SK-N-SH treated with all-trans-retinoic acid at 6 μM for 48 hours (cell line): ENCODE results near the gene SASH1.
"Not testable (repeated sequence)": the region's sequence is repeated elsewhere in the genome, so short reads cannot be mapped to it uniquely, and the experiment has no call there.

ENCODE experiments used
- ATAC-seq: fragments of 200-7000 bp; cut with Tn5 transposase; 3 replicates; pipeline ENCODE4 v1.9.1; 2020; ENCODE audit warnings: mild to moderate bottlenecking, moderate library complexity
- ARNTL ChIP-seq: fragments of 450-650 bp; formaldehyde crosslinking; IDR thresholded peaks from 2 replicates; pipeline ENCODE4 v1.5.0; 2020; ENCODE audit warnings: low read depth, mild to moderate bottlenecking, moderate library complexity, borderline replicate concordance
- CSDC2 ChIP-seq: fragments of 250-450 bp; sonication (Bioruptor Pico); IDR thresholded peaks from 2 replicates; pipeline ENCODE4 v1.5.0; 2020; ENCODE audit warnings: mild to moderate bottlenecking, moderate library complexity
- ESRRG ChIP-seq: fragments of 250-450 bp; sonication (Bioruptor Pico); IDR thresholded peaks from 2 replicates; pipeline ENCODE4 v1.6.1; 2021; ENCODE audit warnings: mild to moderate bottlenecking
- OSR1 ChIP-seq: fragments of 250-450 bp; sonication (Bioruptor Pico); IDR thresholded peaks from 2 replicates; pipeline ENCODE4 v1.8.0; 2022; ENCODE audit warnings: moderate library complexity, mild to moderate bottlenecking, inconsistent platforms
- PPARA ChIP-seq: fragments of 250-450 bp; sonication (Bioruptor Pico); IDR thresholded peaks from 2 replicates; pipeline ENCODE4 v1.5.0; 2020; ENCODE audit warnings: mild to moderate bottlenecking, borderline replicate concordance
- RARB ChIP-seq: fragments of 250-450 bp; sonication (Bioruptor Pico); IDR thresholded peaks from 2 replicates; pipeline ENCODE4 v1.8.0; 2021; ENCODE audit warnings: mild to moderate bottlenecking, moderate library complexity
- SNAI2 ChIP-seq: fragments of 250-450 bp; sonication (Bioruptor Pico); IDR thresholded peaks from 2 replicates; pipeline ENCODE4 v1.5.0; 2020; ENCODE audit warnings: mild to moderate bottlenecking, moderate library complexity
- TCF4 ChIP-seq: fragments of 250-450 bp; sonication (Bioruptor Pico); IDR thresholded peaks from 2 replicates; pipeline ENCODE4 v1.8.0; 2021; ENCODE audit warnings: mild to moderate bottlenecking, moderate library complexity, borderline replicate concordance
- TOX ChIP-seq: fragments of 250-450 bp; sonication (Bioruptor Pico); IDR thresholded peaks from 2 replicates; pipeline ENCODE4 v1.8.0; 2021; ENCODE audit warnings: mild to moderate bottlenecking, moderate library complexity, borderline replicate concordance
- ZC3H10 ChIP-seq: fragments of 250-450 bp; sonication (Bioruptor Pico); IDR thresholded peaks from 2 replicates; pipeline ENCODE4 v1.5.1; 2021; ENCODE audit warnings: mild to moderate bottlenecking, moderate library complexity
- ZFP30 ChIP-seq: fragments of 450-650 bp; formaldehyde crosslinking; IDR thresholded peaks from 2 replicates; pipeline ENCODE4 v1.5.0; 2022; ENCODE audit warnings: mild to moderate bottlenecking, moderate library complexity
- ZNF565 ChIP-seq: fragments of 450-650 bp; formaldehyde crosslinking; conservative IDR thresholded peaks from 2 replicates; pipeline ENCODE4 v1.5.0; 2020; ENCODE audit warnings: low read depth, mild to moderate bottlenecking, moderate library complexity
- ZNF70 ChIP-seq: fragments of 450-650 bp; formaldehyde crosslinking; IDR thresholded peaks from 2 replicates; pipeline ENCODE4 v1.5.0; 2020; ENCODE audit warnings: mild to moderate bottlenecking, moderate library complexity
- ZNF8 ChIP-seq: fragments of 450-650 bp; formaldehyde crosslinking; IDR thresholded peaks from 2 replicates; pipeline ENCODE4 v1.5.0; 2020; ENCODE audit warnings: mild to moderate bottlenecking, moderate library complexity
- TF ChIP-seq, protein P1 (sequence below): fragments of 250-450 bp; sonication (Bioruptor Pico); IDR thresholded peaks from 2 replicates; pipeline ENCODE4 v1.5.1; 2020; ENCODE audit warnings: low read depth, mild to moderate bottlenecking, moderate library complexity
- TF ChIP-seq, protein P2 (sequence below): fragments of 250-450 bp; sonication (Bioruptor Pico); IDR thresholded peaks from 2 replicates; pipeline ENCODE4 v1.5.0; 2020; ENCODE audit warnings: mild to moderate bottlenecking, moderate library complexity
- TF ChIP-seq, protein P3 (sequence below): fragments of 250-450 bp; sonication (Bioruptor Pico); IDR thresholded peaks from 2 replicates; pipeline ENCODE4 v1.5.1; 2021; ENCODE audit warnings: mild to moderate bottlenecking, moderate library complexity
- TF ChIP-seq, protein P4 (sequence below): fragments of 250-450 bp; sonication (Bioruptor Pico); IDR thresholded peaks from 2 replicates; pipeline ENCODE4 v1.8.0; 2021; ENCODE audit warnings: low read depth, mild to moderate bottlenecking, moderate library complexity, borderline replicate concordance
- TF ChIP-seq, protein P5 (sequence below): fragments of 250-450 bp; sonication (Bioruptor Pico); IDR thresholded peaks from 2 replicates; pipeline ENCODE4 v1.8.0; 2020; ENCODE audit warnings: mild to moderate bottlenecking, moderate library complexity, borderline replicate concordance

Gene SASH1

DNA sequence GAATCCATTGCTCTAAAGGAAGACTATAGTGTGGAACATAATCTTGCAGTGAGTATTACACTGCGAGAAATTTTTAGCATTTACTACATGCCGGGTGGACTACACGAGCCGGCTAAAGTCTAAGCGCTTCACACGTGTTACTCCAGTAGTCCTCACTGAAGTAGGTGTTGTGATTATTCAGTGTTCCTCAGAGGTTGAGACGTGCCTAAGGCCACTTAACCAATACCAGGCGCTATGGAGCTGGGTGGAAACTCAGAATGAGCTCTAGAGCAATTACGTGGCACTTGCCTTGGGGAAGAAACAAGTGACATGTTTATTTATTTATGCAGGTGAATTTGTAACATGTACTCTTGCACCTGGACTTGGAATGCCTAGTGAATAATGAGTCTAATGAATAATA, 46.4 kb downstream of the SASH1 start:
- TF ChIP-seq, protein P1, sequence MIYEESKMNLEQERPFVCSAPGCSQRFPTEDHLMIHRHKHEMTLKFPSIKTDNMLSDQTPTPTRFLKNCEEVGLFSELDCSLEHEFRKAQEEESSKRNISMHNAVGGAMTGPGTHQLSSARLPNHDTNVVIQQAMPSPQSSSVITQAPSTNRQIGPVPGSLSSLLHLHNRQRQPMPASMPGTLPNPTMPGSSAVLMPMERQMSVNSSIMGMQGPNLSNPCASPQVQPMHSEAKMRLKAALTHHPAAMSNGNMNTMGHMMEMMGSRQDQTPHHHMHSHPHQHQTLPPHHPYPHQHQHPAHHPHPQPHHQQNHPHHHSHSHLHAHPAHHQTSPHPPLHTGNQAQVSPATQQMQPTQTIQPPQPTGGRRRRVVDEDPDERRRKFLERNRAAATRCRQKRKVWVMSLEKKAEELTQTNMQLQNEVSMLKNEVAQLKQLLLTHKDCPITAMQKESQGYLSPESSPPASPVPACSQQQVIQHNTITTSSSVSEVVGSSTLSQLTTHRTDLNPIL (CRISPR knock-in tag), result no peak
- TF ChIP-seq ZNF70 (CRISPR knock-in tag) (no peak), OSR1 (CRISPR knock-in tag) (no peak), ZC3H10 (CRISPR knock-in tag) (no peak), RARB (no peak)
- ATAC-seq, result no peak

DNA sequence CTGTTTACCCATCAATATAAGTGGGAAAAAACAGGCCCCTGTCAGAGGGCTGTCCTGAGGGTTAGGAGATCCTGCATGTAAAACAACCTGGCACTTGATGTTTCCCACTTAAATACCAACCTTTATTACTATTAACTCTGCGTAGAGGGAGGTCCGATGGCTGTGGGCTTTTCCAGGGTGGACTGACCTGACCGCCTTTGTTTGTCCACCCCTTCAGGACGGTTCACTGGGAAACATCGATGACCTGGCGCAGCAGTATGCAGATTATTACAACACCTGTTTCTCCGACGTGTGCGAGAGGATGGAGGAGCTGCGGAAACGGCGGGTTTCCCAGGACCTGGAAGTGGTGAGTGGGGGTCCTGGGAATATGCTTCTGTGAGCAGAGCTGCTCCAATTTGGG, 47.3 kb downstream of the SASH1 start:
- ATAC-seq, result no peak
- TF ChIP-seq, protein P2, sequence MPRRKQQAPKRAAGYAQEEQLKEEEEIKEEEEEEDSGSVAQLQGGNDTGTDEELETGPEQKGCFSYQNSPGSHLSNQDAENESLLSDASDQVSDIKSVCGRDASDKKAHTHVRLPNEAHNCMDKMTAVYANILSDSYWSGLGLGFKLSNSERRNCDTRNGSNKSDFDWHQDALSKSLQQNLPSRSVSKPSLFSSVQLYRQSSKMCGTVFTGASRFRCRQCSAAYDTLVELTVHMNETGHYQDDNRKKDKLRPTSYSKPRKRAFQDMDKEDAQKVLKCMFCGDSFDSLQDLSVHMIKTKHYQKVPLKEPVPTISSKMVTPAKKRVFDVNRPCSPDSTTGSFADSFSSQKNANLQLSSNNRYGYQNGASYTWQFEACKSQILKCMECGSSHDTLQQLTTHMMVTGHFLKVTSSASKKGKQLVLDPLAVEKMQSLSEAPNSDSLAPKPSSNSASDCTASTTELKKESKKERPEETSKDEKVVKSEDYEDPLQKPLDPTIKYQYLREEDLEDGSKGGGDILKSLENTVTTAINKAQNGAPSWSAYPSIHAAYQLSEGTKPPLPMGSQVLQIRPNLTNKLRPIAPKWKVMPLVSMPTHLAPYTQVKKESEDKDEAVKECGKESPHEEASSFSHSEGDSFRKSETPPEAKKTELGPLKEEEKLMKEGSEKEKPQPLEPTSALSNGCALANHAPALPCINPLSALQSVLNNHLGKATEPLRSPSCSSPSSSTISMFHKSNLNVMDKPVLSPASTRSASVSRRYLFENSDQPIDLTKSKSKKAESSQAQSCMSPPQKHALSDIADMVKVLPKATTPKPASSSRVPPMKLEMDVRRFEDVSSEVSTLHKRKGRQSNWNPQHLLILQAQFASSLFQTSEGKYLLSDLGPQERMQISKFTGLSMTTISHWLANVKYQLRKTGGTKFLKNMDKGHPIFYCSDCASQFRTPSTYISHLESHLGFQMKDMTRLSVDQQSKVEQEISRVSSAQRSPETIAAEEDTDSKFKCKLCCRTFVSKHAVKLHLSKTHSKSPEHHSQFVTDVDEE (CRISPR knock-in tag), result no peak
- no peak for TF ChIP-seq ZNF565 (CRISPR knock-in tag)
- TF ChIP-seq PPARA (CRISPR knock-in tag), result no peak
- TF ChIP-seq TOX (CRISPR knock-in tag), result no peak
- TF ChIP-seq ZNF8, result no peak
- TF ChIP-seq, protein P3, sequence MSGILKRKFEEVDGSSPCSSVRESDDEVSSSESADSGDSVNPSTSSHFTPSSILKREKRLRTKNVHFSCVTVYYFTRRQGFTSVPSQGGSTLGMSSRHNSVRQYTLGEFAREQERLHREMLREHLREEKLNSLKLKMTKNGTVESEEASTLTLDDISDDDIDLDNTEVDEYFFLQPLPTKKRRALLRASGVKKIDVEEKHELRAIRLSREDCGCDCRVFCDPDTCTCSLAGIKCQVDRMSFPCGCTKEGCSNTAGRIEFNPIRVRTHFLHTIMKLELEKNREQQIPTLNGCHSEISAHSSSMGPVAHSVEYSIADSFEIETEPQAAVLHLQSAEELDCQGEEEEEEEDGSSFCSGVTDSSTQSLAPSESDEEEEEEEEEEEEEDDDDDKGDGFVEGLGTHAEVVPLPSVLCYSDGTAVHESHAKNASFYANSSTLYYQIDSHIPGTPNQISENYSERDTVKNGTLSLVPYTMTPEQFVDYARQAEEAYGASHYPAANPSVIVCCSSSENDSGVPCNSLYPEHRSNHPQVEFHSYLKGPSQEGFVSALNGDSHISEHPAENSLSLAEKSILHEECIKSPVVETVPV (CRISPR knock-in tag), result no peak
- TF ChIP-seq, protein P4, sequence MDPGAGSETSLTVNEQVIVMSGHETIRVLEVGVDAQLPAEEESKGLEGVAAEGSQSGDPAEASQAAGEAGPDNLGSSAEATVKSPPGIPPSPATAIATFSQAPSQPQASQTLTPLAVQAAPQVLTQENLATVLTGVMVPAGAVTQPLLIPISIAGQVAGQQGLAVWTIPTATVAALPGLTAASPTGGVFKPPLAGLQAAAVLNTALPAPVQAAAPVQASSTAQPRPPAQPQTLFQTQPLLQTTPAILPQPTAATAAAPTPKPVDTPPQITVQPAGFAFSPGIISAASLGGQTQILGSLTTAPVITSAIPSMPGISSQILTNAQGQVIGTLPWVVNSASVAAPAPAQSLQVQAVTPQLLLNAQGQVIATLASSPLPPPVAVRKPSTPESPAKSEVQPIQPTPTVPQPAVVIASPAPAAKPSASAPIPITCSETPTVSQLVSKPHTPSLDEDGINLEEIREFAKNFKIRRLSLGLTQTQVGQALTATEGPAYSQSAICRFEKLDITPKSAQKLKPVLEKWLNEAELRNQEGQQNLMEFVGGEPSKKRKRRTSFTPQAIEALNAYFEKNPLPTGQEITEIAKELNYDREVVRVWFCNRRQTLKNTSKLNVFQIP (CRISPR knock-in tag), result no peak
- TF ChIP-seq ZC3H10 (CRISPR knock-in tag), result no peak
- no peak for TF ChIP-seq ESRRG (CRISPR knock-in tag)

DNA sequence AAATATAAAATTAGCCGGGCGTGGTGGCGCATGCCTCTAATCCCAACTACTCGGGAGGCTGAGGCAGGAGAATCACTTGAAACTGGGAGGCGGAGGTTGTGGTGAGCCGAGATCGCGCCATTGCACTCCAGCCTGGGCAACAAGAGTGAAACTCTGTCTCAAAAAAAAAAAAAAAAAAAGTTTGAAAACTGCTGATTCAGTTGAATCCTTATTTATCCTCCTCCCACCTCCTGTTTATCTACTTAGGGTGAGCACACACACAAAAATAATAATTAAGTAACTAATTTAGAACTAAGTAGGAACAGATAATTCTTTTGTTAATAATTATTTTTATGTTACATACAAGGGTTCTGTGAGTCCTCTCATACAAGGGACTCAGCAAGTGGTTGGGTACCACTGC, 49.5 kb downstream of the SASH1 start:
- not testable (repeated sequence) for ATAC-seq

DNA sequence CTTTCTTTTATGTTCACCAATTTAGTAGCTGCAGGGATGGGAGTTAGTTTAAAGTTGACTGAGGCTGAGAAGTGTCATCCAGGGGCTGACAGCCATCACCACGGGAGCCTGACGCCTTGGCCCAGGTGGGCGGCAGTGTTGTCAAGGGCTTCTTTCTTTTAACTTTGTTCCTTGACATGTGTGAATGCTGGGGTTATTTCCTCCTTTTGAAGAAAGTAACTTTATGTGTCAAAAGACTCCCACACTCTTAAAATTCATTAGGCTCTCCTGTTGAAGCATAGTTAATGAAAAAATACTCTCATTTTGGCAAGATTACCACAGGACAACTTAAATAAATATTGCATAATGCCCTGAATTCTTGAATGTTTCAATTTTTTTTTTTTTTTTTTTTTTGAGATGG, 50.0 kb downstream of the SASH1 start:
- no peak for ATAC-seq
- TF ChIP-seq SNAI2 (CRISPR knock-in tag) (no peak), TCF4 (CRISPR knock-in tag) (no peak), OSR1 (CRISPR knock-in tag) (no peak), ZNF70 (CRISPR knock-in tag) (no peak), TOX (CRISPR knock-in tag) (no peak), ZFP30 (CRISPR knock-in tag) (no peak), PPARA (CRISPR knock-in tag) (no peak), ARNTL (CRISPR knock-in tag) (no peak), CSDC2 (CRISPR knock-in tag) (no peak)
- TF ChIP-seq, protein P4 (CRISPR knock-in tag), result no peak
- TF ChIP-seq, protein P1 (CRISPR knock-in tag), result no peak
- TF ChIP-seq, protein P5, sequence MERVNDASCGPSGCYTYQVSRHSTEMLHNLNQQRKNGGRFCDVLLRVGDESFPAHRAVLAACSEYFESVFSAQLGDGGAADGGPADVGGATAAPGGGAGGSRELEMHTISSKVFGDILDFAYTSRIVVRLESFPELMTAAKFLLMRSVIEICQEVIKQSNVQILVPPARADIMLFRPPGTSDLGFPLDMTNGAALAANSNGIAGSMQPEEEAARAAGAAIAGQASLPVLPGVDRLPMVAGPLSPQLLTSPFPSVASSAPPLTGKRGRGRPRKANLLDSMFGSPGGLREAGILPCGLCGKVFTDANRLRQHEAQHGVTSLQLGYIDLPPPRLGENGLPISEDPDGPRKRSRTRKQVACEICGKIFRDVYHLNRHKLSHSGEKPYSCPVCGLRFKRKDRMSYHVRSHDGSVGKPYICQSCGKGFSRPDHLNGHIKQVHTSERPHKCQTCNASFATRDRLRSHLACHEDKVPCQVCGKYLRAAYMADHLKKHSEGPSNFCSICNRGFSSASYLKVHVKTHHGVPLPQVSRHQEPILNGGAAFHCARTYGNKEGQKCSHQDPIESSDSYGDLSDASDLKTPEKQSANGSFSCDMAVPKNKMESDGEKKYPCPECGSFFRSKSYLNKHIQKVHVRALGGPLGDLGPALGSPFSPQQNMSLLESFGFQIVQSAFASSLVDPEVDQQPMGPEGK (CRISPR knock-in tag), result no peak
- TF ChIP-seq, protein P2 (CRISPR knock-in tag), result no peak
- TF ChIP-seq, all 23 proteins: peak for 0
